Psoas muscle (tissue), 8 donors: ENCODE data around the gene DIAPH1. TPM values are rescaled to one million over a fixed set of nuclear protein-coding genes. Genes with fewer than 3 reads are reported as not detected.

Experiments
- ATAC-seq, 4 donors: fragments of 200-7000 bp; cut with Tn5 transposase; one replicate each; pipeline ENCODE4 v1.9.1; 2020; ENCODE audit warnings: moderate library complexity in 3 of 4, mild to moderate bottlenecking in 2 of 4
- DNase-seq, 2 donors: peaks; one replicate each; pipeline ENCODE4 v3.0.0-alpha.2; 2020
- H3K27ac ChIP-seq: fragments of 200-600 bp; one replicate; pipeline ENCODE4 v1.8.0; 2022
- H3K27me3 ChIP-seq, 3 donors: fragments of 200-600 bp in 1 of 3; one replicate each; pipeline versions ENCODE4 v1.6.1 to v1.8.0; 2013 to 2022; ENCODE audit warnings: low read length in 2 of 3, mild to moderate bottlenecking in 2 of 3, moderate library complexity in 1 of 3; ENCODE audit not compliant: insufficient read depth in 3 of 3
- H3K36me3 ChIP-seq, 2 donors: fragments of 200-600 bp in 1 of 2; one replicate each; pipeline versions ENCODE4 v1.6.1 to v1.8.0; 2013 to 2022; ENCODE audit warnings: low read depth in 1 of 2, mild to moderate bottlenecking in 1 of 2, moderate library complexity in 1 of 2; ENCODE audit not compliant: insufficient read depth in 1 of 2
- H3K4me1 ChIP-seq: fragments of 200-600 bp; one replicate; pipeline ENCODE4 v1.8.0; 2022
- H3K4me3 ChIP-seq: fragments of 200-600 bp; one replicate; pipeline ENCODE4 v1.8.0; 2022; ENCODE audit warnings: mild to moderate bottlenecking
- H3K9me3 ChIP-seq: fragments of 200-600 bp; one replicate; pipeline ENCODE4 v1.8.0; 2022
- WGBS, 3 donors: extraction: QIAGEN DNeasy Blood & Tissue Kit; methylation state at CpG; one replicate each; pipeline versions ENCODE4 v1.1.6 to v1.1.7; 2013; 5-methylcytosine and 5-hydroxymethylcytosine counted together
- intact Hi-C, 2 donors: fragments of 100-400 bp; cut with DNase I; formaldehyde crosslinking; loops; one replicate each; pipeline versions ENCODE4 v1.11.0 to v1.14.2; 2022
- polyA plus RNA-seq, 3 donors: library from polyadenylated mRNA; stranded (reverse); fragments of 200-250 nt; gene quantifications; one replicate each; pipeline ENCODE4 v1.2.3, GENCODE V29; 2013
- total RNA-seq, 4 donors: library from RNA; stranded (reverse); fragmentation: NEBNext Ultra II Directional in 2 of 4; extraction: Animal tissue kit (Norgen Biotek cat#: 25700) in 2 of 4; gene quantifications; one replicate each; pipeline versions ENCODE4 v1.2.1 to v1.2.4, GENCODE V29; 2021 to 2023
- TF ChIP-seq, protein P1 (sequence below): fragments of 200-600 bp; IDR thresholded peaks from one replicate; pipeline ENCODE4 v1.8.0; 2022; ENCODE audit warnings: antibody characterized with exemption
- donor health status: healthy with polysubstance abuse.
- donor health status: DM: no; HTN: no; CAD: no; lungs with moderate emphysema.
- donor health status: Bipolar disorder and iron deficiency.
- donor health status: healthy.
- donor health status: DM: yes; HTN: yes; CAD: no.
- donor health status: DM: no; HTN: no; CAD: no.
- donor health status: DM: no; HTN: no; CAD: no.
- donor health status: DM: yes; HTN: yes; CAD: no.

DIAPH1 gene
- total and polyA plus RNA-seq, 7 donors = 93.1 to 217 (median 137) TPM

DNA sequence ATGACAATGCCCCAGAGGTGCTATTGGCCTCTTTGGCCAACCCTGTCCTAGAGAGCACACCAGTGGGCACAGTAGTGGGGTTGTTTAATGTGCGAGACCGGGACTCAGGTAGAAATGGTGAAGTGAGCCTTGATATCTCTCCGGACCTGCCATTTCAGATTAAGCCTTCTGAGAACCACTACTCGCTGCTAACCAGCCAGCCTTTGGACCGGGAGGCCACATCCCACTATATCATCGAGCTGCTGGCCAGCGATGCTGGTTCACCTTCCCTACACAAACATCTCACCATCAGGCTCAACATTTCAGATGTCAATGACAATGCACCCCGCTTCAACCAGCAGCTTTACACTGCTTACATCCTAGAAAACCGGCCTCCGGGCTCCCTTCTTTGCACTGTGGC, 128.5 kb downstream of the DIAPH1 start:
- Histone ChIP-seq H3K27ac (no peak overlapping the region), H3K4me1 (peaks cover 3% of the 10 kb centered on the region), H3K36me3 (peaks cover 0 to 16% of the 10 kb centered on the region in 2 donors), H3K4me3 (no peak overlapping the region), H3K9me3 (no peaks in the 10 kb centered on the region), H3K27me3 (peaks cover 0 to 5% (median 0%) of the 10 kb centered on the region in 3 donors)
- TF ChIP-seq, protein P1, sequence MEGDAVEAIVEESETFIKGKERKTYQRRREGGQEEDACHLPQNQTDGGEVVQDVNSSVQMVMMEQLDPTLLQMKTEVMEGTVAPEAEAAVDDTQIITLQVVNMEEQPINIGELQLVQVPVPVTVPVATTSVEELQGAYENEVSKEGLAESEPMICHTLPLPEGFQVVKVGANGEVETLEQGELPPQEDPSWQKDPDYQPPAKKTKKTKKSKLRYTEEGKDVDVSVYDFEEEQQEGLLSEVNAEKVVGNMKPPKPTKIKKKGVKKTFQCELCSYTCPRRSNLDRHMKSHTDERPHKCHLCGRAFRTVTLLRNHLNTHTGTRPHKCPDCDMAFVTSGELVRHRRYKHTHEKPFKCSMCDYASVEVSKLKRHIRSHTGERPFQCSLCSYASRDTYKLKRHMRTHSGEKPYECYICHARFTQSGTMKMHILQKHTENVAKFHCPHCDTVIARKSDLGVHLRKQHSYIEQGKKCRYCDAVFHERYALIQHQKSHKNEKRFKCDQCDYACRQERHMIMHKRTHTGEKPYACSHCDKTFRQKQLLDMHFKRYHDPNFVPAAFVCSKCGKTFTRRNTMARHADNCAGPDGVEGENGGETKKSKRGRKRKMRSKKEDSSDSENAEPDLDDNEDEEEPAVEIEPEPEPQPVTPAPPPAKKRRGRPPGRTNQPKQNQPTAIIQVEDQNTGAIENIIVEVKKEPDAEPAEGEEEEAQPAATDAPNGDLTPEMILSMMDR = no peak
- WGBS, 3 donors = 93 to 95% (median 94%) methylated on average over 10 of the region's 10 CpGs
- ATAC-seq (no peak), DNase-seq (no peak)
- intact Hi-C loops = no loop called here

DNA sequence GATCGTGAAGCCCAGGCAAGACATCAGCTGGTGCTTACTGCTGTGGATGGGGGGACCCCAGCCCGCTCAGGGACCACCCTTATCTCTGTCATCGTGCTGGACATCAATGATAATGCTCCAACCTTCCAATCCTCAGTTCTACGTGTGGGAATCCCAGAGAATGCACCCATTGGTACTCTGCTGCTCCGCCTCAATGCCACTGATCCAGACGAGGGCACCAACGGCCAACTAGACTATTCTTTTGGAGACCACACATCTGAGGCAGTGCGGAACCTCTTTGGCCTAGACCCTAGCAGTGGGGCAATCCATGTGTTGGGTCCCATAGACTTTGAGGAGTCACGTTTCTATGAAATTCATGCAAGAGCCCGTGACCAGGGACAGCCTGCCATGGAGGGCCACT, 129.0 kb downstream of the DIAPH1 start:
- intact Hi-C loops = no loop called here
- no peak for ATAC-seq
- no peak for DNase-seq
- H3K9me3 ChIP-seq = no peaks in the 10 kb centered on the region
- WGBS, 3 donors = 77 to 89% (median 85%) methylated on average over 10 of the region's 10 CpGs
- H3K27me3 ChIP-seq = peaks cover 0 to 5% (median 0%) of the 10 kb centered on the region in 3 donors
- H3K4me3 ChIP-seq = no peak overlapping the region
- peaks cover 0 to 14% of the 10 kb centered on the region in 2 donors for H3K36me3 ChIP-seq
- TF ChIP-seq, protein P1 = no peak
- H3K27ac ChIP-seq = no peak overlapping the region
- peaks cover 6% of the 10 kb centered on the region for H3K4me1 ChIP-seq

DNA sequence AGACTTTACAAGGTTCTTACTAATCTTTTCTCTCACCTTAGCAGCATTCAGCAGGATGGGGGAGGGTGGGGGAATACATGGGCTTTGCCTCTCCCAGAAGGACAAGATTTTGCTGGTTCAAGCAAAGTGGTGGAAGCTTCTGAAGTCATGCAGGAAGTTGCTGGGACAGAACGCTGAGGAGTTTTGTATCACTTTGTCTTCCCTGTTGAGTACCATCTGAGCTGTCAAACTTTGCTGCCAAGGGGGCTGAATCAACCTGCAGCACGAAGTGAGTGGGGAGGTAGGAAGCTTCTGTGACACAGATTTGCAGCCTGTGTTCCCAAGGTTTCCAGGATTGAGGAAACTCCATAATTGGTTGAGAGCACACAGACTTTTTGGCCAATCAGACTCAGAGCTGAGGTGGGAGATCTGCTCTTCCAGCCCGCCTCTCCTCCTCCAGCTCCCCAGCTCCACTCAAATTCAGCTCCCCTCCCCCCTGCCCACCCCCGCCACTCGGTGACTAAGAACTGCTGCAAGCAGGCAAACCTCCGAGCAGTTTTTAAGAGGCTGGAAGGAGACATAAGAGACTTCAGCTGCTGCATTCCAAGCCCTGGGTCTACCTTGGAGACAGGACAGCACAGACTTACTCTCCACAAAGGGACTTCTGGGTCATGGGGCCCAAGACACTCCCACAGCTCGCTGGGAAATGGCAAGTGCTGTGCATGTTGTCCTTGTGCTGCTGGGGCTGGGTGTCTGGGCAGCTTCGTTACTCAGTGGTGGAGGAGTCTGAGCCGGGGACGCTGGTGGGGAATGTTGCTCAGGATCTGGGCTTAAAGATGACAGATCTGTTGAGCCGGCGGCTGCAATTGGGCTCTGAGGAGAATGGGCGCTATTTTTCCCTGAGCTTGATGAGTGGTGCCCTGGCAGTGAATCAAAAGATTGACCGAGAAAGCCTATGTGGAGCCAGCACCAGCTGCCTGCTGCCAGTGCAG, 129.9 kb downstream of the DIAPH1 start, which contains the start of gene PCDHGC5:
TSS of gene PCDHGC5 (plus strand) at position 491 of the 971 bp plus-strand sequence. CDS start at position 651, 160 bp downstream.
- intact Hi-C loops = no loop called here
- H3K27me3 ChIP-seq = peaks cover 0 to 6% (median 6%) of the 10 kb centered on the region in 3 donors
- peaks cover 13% of the 10 kb centered on the region for H3K4me1 ChIP-seq
- H3K9me3 ChIP-seq = no peaks in the 10 kb centered on the region
- TF ChIP-seq, protein P1 = no peak
- DNase-seq = no peak
- 54 to 75% (median 56%) methylated on average over 14 of the region's 14 CpGs for whole genome bisulfite sequencing, 3 donors
- ATAC-seq = peak in 2 of 4 donors; percentile 6 to 14
- peaks cover 0 to 14% of the 10 kb centered on the region in 2 donors for H3K36me3 ChIP-seq
- no peak within 1 kb of the TSS for H3K4me3 ChIP-seq
- H3K27ac ChIP-seq = no peak within 1 kb of the TSS

DNA sequence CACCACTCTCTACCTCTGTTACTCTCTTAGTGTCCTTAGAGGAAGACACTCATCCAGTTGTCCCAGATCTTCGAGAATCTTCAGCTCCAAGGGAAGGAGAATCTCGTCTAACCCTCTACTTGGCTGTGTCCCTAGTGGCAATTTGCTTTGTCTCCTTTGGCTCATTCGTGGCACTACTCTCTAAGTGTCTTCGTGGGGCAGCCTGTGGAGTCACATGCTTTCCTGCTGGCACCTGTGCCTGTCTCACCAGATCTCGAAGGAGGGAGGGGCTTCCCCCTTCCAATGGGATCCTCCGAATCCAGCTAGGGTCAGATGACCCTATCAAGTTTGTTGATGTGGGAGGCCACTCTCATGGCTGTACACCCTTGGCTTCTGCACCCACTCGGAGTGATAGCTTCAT, 131.7 kb downstream of the DIAPH1 start:
- Histone ChIP-seq H3K4me1 (peaks cover 15% of the 10 kb centered on the region), H3K27me3 (peaks cover 0 to 12% (median 3%) of the 10 kb centered on the region in 3 donors), H3K36me3 (peaks cover 0 to 14% of the 10 kb centered on the region in 2 donors), H3K9me3 (no peaks in the 10 kb centered on the region), H3K4me3 (no peak overlapping the region), H3K27ac (no peak overlapping the region)
- intact Hi-C loops = no loop called here
- TF ChIP-seq, protein P1 = no peak
- no peak for DNase-seq
- WGBS, 3 donors = 61 to 73% (median 66%) methylated on average over 7 of the region's 7 CpGs
- ATAC-seq = peak in 1 of 4 donors; percentile 36
